GM18520 (cell line): ENCODE measurements around the gene PIGM.
A peak's percentile ranks its signal among the peaks of the same experiment; 100 is the strongest.

Experiments
- ATAC-seq: cut with Tn5 transposase; IDR thresholded peaks from one replicate; pipeline ENCODE4 v1.9.1; 2021; ENCODE audit not compliant: unreplicated experiment

The PIGM gene

GRCh38 chr1:160031365-160032164, at the start of gene PIGM:
Gene PIGM, minus strand, starts transcription at chr1:160031990. Its CDS starts 251 bp downstream, at chr1:160031739.
- peak; percentile 94 for ATAC-seq

- no peak for ATAC-seq
Measured at GRCh38 chr1:160081261-160081936, 49.6 kb upstream of the PIGM start, which contains the start of gene KCNJ9. Gene KCNJ9, plus strand, starts transcription at chr1:160081538. Its CDS starts 2,493 bp downstream, at chr1:160084031.

- ATAC-seq: no peak
Measured at GRCh38 chr1:160080381-160081100, 48.8 kb upstream of the PIGM start.

GRCh38 chr1:160079448-160079847, 47.7 kb upstream of the PIGM start:
- no peak for ATAC-seq

GRCh38 chr1:160078512-160079195, 46.9 kb upstream of the PIGM start:
- ATAC-seq: no peak

- no peak for ATAC-seq
Measured at GRCh38 chr1:160077486-160077885, 45.7 kb upstream of the PIGM start.

GRCh38 chr1:160076295-160076694, 44.5 kb upstream of the PIGM start:
- ATAC-seq: no peak

- ATAC-seq: no peak
Measured at GRCh38 chr1:160075836-160076235, 44.0 kb upstream of the PIGM start.

GRCh38 chr1:160074865-160075264, 43.1 kb upstream of the PIGM start:
- no peak for ATAC-seq

- ATAC-seq: no peak
Measured at GRCh38 chr1:160071289-160071688, 39.5 kb upstream of the PIGM start.

- ATAC-seq: no peak
Measured at GRCh38 chr1:160070243-160071163, 38.7 kb upstream of the PIGM start.

- ATAC-seq: no peak
Measured at GRCh38 chr1:160069460-160070231, 37.9 kb upstream of the PIGM start, which contains the start of gene KCNJ10. Gene KCNJ10, minus strand, starts transcription at chr1:160070160. Its CDS starts 27,628 bp downstream, at chr1:160042532.

GRCh38 chr1:160068225-160068624, 36.4 kb upstream of the PIGM start:
- ATAC-seq: no peak

- ATAC-seq: no peak
Measured at GRCh38 chr1:160066829-160067745, 35.3 kb upstream of the PIGM start.

- no peak for ATAC-seq
Measured at GRCh38 chr1:160064746-160065145, 33.0 kb upstream of the PIGM start.

- no peak for ATAC-seq
Measured at GRCh38 chr1:160064164-160064563, 32.4 kb upstream of the PIGM start.

- ATAC-seq: no peak
Measured at GRCh38 chr1:160063176-160063575, 31.4 kb upstream of the PIGM start.

- ATAC-seq: no peak
Measured at GRCh38 chr1:160062230-160062532, 30.4 kb upstream of the PIGM start.
